HG03439 (cell line): Measurements from ENCODE around the gene ROBO1.

Experiments
- ATAC-seq: cut with Tn5 transposase; IDR thresholded peaks from one replicate; pipeline ENCODE4 v1.9.1; 2021; ENCODE audit warnings: mild to moderate bottlenecking, moderate library complexity; ENCODE audit not compliant: unreplicated experiment

Gene ROBO1

DNA sequence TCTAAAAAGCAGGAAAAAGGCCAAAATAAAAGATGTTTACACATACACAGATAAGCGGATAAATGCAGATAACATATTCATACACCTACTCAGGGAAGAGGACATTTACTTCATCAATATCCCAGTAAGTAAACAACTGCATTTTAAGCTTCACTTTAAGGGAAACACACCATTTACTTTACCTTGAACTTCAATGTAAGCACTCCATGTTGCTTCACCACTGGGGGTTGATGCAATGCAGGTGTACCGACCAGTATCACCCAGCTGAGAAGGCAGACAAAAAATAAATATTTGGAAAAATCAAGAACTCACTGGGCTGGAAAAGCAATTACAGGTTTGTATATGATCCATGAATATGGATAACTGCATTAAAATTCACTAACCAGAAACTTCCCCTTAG is 1099.5 kb downstream of the ROBO1 start:
- ATAC-seq: no peak

DNA sequence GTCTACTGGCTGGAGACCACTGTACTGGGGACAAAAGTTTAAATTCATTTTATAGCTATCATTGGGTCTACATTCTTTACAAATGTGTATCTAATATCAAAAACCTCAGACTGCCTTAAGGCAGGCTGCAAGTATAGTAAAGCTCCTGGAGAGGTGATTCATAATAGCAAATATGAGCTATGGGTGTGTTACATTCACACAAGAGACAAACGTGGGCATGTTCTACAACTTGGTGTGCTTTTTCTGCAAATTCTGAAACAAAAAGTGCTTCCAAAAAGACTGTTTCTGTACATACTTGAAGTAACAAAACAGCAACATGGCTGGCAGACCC is 1101.4 kb downstream of the ROBO1 start:
- ATAC-seq: no peak

DNA sequence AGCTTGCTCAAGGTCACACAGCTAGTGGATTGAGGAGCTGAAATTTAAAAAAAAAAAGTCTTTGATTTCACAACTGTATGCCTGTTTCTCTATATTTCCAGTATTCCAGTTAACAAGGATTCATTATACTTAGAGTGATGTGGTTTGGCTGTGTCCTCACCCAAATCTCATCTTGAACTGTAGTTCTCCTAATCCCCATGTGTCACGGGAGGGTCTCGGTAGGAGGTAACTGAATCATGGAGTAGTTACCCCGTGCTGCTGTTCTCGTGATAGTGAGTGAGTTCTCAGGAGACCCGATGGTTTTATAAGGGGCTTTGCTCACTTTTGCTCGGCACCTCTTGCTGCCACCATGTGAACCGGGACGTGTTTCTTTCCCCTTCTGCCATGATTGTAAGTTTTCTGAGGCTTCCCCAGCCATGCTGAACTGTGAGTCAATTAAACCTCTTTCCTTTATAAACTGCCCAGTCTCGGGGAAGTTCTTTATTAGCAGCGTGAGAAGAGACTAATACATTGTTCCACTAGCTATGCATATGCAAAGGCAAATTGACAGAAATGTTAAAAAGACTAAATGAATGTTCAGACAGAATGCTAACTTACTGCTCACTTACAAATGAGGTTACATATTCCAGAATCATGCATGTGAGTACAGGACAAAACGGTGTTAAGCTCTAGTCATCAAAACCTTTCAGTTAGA is 1101.9 kb downstream of the ROBO1 start:
- ATAC-seq: no peak

DNA sequence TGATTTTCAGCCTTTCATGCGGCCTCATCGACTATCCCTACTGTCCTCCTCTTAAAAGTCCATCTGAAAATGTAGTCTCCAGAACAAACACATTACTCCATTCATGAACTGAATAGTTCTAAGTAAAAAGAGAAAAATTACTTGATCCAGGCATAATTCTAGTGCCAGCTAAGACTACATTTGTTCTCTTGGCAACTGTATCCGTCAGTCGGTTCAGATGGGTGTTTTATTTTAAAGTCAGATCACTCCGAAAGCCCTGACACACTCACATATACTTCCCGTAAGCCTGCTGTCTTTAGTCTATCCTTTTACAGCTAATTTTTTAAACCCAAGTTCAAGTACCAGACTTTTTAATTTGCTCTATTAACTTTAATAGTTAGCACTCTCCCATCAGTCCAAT is 1102.7 kb downstream of the ROBO1 start:
- no peak for ATAC-seq

DNA sequence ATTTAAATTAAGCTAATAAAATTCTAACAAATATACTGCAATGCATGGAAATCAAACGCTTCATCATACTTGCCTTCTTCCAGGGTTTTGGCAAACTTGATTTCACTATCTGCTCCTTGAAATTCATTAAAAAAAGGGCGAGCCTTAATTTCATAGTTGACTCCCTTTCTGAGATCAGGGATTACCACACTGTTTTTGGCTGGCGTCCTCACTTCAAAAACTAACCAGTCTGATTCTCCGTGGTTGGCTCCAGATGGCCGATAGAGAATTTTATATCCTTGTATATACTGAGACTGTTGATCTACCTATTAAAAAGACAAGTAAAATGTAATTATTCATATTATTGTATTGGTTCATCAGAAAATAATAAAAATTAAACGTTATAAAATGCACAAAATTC is 1106.8 kb downstream of the ROBO1 start:
- ATAC-seq: no peak

DNA sequence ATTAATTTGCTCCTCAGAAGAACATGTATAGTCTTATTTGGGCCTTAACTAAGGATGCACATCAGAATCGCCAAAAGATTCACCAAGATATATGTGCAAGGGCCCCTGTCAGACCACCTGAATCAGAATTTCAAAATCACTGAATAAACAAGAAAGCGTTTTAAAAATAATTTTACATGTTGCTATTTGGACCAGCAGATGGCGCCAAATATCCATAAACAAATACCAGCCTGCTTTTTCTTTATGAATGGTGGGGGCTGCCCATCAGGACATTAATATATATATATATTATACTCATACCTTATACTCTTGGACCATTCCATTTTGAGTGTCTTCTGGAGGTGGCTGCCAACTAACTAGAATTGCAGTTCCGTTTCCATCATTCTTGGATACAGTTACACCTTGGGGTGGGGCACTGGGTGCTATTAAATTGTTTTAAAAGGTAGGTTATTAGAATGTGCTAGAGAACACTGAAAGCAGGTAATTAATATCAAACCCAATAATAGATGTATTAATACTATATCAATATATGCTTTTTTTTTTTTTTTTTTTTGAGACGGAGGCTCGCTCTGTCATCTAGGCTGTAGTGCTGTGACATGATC is 1108.3 kb downstream of the ROBO1 start:
- no peak for ATAC-seq

DNA sequence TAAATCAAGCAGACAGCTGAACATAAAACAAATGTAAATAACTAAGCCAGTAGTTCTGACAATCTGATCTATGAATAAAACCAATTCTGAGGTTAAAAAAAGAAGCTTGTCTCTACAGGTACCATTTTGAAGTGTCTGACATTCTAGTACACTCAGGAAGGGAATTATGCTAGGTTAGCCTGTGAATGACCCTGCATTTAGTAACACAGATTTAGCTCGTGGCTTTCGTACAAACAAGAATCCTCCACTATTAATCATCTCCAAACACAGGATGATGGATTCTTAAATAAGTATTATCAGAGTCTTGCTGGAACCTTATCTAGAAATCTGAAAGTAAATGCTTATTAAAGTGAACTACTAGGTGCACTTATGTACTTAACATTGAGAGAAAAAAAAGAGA is 1120.1 kb downstream of the ROBO1 start:
- no peak for ATAC-seq

DNA sequence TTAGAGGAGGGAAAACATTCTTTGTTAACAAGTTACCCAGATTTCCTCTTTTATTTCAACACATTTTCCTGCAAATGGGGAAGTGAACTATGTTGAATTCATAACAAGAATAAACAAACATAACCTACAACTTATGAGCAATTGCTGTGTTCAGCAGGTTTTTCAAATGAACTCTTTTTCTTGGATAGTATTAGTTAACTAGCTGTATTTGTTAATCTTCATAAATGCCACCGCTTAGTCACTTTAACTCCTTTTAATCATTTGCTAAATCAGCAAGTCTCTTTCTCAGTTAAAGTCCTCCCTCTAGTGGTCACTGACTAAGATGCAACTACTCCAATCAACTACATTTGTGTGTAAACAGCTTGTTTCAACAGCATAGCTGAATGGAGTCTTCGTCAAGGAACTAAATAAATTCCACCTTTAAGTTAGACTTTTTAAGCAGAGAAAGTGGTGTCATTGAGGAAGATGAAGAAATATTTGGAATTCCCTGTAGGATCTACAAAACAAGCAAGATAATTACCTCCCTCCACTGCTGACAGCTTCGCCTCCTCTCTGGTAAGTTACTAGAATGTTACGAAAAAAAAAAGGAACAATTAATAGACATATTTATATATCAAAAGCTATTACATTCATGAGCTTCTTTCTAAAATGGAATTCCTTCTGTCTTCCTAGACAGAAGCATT is 1122.0 kb downstream of the ROBO1 start:
- peak; percentile 81 for ATAC-seq

DNA sequence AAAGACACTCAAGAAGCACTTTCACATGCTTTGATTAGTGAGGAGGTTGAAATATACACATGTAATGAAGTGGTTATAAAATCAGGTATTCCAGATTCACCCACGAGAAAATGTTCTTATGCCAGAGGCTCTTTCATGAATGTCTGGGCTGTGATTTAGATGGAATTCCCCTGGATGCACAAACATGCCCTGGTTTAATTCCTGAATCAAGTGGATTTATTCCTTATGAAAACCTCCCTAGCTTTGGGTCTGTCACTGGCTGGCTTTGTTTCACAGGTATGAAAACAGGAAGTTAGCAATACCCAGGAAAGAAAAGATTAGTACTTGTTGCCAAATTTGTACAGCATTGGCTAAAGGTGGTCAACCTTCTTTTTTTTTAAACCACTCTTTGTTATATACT is 1123.0 kb downstream of the ROBO1 start:
- ATAC-seq: no peak

DNA sequence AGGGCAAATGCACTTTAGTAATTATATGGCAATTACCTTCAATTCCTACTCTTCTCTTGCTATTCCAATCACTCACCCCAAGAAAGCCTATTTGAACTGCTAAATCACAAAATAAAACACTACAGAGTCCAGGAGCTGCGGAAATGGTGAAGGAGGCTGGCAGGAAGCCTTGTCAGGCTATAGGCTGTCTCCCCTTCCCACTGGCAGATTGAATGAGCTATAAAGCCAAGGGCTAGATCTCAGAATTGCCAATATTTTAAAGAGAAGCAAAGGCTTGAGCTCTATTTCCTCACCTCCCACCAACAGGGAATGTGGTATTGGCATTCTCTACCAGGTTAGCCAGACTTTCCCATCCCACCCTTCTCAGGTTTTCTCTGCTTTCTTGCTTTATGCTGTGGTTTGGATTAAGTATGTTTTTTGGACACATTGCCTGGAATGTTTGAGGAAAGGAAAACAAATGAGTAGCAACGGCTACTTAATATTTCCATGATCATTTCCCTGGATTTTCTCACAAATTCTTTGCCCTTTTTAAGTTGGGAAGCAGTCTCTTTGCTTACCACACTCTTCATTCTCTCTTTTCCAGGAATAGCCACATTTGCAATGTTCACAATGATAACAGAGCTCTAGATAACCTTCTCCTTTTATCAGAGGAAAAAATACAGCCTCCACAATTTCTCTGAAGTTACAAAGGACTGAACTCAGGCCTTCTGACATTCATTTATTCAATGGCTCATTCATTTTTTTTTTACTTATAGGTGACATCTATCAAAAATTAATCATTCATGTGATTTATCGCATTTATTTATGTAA is 1125.4 kb downstream of the ROBO1 start:
- no peak for ATAC-seq

DNA sequence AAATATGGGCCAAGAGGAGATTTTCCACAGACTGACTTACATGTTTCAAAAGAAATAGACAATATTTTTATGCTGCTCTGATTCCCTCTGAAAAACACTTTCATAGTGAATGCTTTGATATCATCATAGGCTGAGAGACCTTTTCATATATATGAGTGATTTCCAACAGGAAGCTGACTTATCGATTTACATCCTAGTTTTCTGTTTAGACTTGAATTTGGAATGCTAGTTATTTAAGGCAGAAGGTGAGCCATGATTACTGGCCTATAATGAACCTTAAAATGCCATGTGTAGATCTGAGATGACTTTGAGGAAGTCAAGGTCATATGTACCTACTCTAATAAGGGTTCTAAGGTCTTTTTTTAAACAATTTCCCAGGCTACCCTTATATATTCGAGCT is 1126.1 kb downstream of the ROBO1 start:
- no peak for ATAC-seq

DNA sequence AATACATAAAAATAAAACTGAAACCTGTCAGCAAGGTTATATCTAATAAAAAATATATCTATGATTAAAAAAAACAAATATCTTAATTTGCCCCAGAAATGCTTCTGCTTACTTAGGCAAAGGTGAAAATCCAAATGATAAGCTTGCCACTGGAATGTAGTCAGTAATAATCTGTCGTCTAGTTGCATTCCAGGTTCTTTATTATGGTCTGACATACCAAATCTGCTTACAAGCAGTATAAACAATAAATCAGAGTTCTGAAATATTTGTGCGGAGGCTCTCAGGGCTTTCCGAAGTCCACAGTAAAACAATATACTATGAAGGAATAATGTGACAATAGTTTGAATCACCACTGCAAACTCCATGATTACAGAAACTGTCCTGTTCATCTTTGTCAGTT is 1133.5 kb downstream of the ROBO1 start:
- no peak for ATAC-seq

DNA sequence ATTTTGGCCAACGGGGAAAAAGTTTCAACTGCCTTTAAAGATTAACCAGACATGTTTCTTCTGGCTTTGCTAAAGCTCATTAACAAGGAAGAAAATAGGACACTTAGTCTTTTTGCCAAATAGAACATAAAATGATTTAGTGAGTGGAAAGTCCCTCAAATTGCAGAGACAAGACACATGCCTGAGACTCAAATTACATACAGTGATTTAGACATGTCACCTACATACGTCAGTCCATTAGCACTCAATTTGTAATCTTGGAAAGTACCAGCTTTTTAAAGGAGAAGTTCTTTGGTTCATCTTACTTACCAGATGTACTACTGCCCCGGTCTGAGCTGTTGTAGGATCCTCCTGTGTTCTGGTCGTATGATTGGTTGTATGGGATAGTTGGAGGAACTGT is 1134.2 kb downstream of the ROBO1 start:
- no peak for ATAC-seq

DNA sequence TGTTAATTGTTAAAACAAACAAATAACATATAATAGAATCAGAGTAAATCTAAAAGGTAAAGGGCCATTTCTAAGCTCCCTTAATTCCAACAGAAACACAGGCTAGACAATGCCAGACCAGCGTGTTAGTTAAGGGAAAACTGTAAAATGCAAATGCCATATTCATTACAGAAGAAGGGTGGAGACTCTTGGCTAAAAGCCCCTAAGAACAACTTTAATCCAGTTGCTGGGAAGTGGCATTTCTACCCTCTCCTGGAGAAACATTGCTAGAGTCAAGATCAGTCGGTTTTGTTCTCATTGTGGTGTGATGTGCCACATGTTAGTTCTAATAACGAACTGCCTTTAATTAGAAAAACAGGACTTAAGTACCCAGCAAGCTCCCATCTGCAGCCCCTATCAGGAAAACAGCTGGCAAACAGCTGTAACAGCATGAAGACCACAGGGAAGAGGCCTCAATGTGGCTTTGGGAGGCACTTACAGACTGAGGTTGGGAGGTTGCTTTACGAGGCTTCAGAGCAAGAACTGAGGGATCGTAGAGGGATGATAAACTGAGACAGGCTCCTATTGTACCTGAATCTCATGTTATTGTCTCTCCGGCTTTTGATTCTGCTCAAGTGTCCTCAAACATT is 1134.8 kb downstream of the ROBO1 start:
- no peak for ATAC-seq

DNA sequence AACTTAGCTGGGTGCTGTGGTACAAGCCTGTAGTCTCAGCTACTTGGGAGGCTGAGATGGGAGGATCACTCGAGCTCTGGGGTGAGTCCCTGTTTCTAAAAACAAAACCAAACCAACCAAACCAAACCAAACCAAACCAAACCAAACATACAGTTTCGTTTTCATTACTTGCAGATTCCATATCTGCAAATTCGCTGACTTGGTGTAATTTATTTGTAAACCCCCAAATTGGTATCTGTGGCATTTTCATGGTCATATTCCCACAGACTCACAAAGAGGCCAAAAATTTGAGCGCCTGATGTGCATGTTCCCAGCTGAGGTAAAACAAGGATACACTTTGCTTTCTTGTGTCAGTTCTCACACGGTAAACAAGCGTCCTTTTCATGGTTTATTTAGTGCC is 1138.3 kb downstream of the ROBO1 start:
- ATAC-seq: no peak

DNA sequence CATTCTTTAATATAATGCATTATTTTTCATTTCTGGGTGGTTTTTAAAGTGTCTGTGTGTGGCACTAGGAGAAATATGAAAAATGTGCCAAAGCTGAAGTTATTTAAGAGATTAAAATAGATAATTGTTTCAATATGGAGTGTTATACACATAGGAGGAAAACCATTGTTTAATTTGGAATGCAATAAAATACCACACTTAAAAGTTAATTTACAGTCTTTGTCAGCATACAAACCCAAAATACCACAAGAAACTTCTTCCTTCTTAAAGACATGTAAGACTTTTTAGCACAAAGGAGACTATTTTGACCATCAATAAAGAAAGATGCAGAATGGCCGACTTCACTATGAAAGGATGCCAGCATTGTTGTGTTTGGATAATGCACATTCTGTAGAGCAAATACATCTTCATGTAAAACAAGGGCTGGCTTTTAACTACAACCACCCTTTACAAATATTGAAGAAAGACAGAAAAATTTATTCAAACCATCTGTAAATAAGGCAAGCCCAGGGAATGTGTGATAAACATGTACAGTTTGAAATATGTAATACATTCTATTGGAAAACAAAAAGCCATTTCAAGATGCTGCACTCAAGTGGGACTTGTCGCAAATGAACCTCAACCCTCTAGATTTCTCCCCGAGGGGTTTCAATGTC is 1146.6 kb downstream of the ROBO1 start:
- no peak for ATAC-seq

DNA sequence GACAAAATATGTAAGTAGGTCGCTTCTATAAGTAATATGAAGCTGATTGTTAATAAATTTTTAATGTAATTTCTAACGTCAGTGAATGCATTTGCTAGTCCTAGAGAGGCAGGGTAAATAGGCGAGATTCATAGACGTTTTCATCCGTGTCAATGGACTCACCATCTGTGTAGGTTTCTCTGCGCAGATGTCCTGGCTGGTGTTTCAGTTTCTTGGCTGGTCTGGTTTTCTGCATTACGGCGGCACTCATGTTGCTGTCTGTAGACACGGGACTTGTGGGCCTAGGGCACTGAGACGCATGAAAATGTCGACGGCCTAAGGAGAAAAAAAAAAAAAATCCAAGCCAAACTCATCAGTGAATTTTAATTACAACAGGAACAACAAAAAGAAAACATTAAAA is 1153.3 kb downstream of the ROBO1 start:
- ATAC-seq: no peak

DNA sequence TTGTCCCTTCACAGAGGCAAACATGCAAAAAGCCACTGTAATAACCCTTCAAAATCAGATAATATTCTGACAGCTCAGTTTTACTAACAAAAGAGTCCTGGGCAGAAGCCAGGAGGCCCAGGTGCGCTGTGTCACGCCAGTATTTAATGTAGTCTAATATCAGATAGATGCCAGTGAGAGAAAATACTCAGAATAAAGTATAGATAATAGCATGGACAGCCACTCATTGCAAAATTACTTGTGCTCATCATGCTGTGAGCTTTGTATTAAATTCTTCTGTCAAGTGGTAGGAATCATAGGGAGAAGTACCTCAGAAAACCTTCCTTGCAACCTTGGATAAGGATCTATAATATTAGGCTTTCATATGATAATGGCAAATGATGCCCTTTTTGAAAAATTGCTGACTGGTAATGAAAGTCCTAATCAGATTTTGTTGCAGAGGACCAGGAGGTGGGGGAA is 1154.3 kb downstream of the ROBO1 start:
- ATAC-seq: no peak

DNA sequence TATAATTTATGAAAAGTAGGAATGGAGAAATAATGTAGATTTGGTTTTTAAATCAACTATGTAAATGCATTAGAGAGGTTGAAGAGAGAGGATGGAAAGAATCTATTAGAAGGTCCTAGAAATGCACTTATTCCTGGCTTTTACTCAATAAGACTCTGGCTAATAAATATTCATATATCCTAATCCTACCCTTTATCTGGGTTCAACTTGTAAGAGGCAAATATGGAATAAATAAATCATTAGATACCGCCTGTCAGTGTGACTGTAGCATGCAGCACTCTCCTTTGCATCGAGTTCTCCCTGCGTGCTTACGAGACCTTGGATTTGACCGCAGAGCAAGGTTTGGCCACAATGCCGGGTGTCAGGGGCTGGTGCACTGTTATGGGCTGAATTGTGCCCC is 1156.5 kb downstream of the ROBO1 start:
- ATAC-seq: no peak

DNA sequence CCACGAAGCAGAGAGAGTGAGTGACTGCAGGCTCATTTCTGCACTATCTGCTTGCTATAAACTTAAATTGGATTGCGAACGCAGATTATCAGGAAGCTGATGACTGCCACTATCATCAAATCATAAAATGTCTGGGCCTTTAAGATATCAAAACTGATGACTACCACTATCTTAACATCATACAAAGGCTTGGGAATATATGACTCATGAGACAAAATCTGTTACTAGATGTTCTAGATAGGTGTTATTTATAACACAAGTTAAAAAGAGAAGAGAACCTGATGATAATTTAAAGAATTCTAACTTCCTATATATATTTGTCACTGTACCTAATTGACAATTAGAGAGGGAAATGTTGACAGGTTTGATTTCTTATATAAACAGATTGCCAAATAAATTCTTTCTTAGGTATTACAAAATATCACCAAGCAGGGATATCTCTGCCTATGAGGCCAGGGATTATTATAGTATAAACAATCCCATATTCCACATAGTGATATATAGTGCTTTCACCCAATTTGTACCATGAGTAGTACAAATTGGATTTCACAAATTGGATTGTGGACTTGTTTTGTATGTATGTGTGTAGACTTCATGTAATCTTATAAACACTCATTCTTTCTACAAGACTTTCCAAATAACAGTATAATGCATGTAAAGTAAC is 1157.2 kb downstream of the ROBO1 start:
- no peak for ATAC-seq
